Bronchial epithelial cell (primary cell): Measurements from ENCODE around the gene EPM2A. TPM values are rescaled to one million over a fixed set of nuclear protein-coding genes. Genes with fewer than 3 reads are reported as not detected.
"Not testable (repeated sequence)": the region's sequence is repeated elsewhere in the genome, so short reads cannot be mapped to it uniquely, and the experiment has no call there.

Experiments
- DNase-seq: peaks from one replicate; pipeline ENCODE4 v3.0.0-alpha.2; 2010; ENCODE audit warnings: low read depth
- FAIRE-seq: peaks from 2 replicates; lab custom pipeline; 2011; peaks lifted over from hg19 to GRCh38; lab: Jason Lieb, UNC
- H3K27me3 ChIP-seq: 2 replicates; pipeline ENCODE4 v1.5.1; 2011; ENCODE audit warnings: low read length; ENCODE audit not compliant: control insufficient read depth, insufficient read depth
- H3K36me3 ChIP-seq: 2 replicates; pipeline ENCODE4 v1.5.1; 2011; ENCODE audit warnings: low read length; ENCODE audit not compliant: control insufficient read depth, insufficient read depth
- H3K4me3 ChIP-seq: 2 replicates; pipeline ENCODE4 v1.5.1; 2011; ENCODE audit warnings: mild to moderate bottlenecking, low read depth, low read length, control low read depth
- CTCF ChIP-seq: IDR thresholded peaks from 2 replicates; pipeline ENCODE4 v1.5.1; 2011; ENCODE audit warnings: mild to moderate bottlenecking, moderate library complexity, low read length, control low read depth, inconsistent platforms; ENCODE audit not compliant: insufficient read depth, severe bottlenecking
- total RNA-seq: library from RNA; depleted of rRNA; stranded (reverse); fragments of >200 nt; gene quantifications from 2 replicates; pipeline ENCODE4 v1.2.1, GENCODE V29; 2014

Gene EPM2A
- total RNA-seq, 1 donor from 2014 or later: 3.7 TPM

- no peak overlapping the region for H3K4me3 ChIP-seq
- no peaks in the 10 kb centered on the region for H3K27me3 ChIP-seq
- DNase-seq (no peak), FAIRE-seq (no peak)
- no peaks in the 10 kb centered on the region for H3K36me3 ChIP-seq
- no peak for TF ChIP-seq CTCF
These were observed 27.9 kb downstream of the EPM2A start for GRCh38 chr6:145707397-145707796.

GRCh38 chr6:145705561-145705960 is 29.8 kb downstream of the EPM2A start:
- no peaks in the 10 kb centered on the region for H3K27me3 ChIP-seq
- no peak for FAIRE-seq
- no peak for TF ChIP-seq CTCF
- DNase-seq: peak; percentile 69
- no peaks in the 10 kb centered on the region for H3K36me3 ChIP-seq
- no peak overlapping the region for H3K4me3 ChIP-seq

GRCh38 chr6:145704143-145704781 is 31.1 kb downstream of the EPM2A start:
- no peak for TF ChIP-seq CTCF
- peak; percentile 24 for DNase-seq
- no peak for FAIRE-seq
- no peak overlapping the region for H3K4me3 ChIP-seq
- H3K27me3 ChIP-seq: no peaks in the 10 kb centered on the region
- H3K36me3 ChIP-seq: no peaks in the 10 kb centered on the region

GRCh38 chr6:145699462-145699861 is 35.9 kb downstream of the EPM2A start:
- FAIRE-seq: no peak
- no peak for TF ChIP-seq CTCF
- H3K36me3 ChIP-seq: no peaks in the 10 kb centered on the region
- no peak overlapping the region for H3K4me3 ChIP-seq
- peak; percentile 93 for DNase-seq
- no peaks in the 10 kb centered on the region for H3K27me3 ChIP-seq

GRCh38 chr6:145697401-145697800 is 37.9 kb downstream of the EPM2A start:
- not testable (repeated sequence) for DNase-seq, H3K27me3 ChIP-seq, H3K4me3 ChIP-seq, FAIRE-seq, H3K36me3 ChIP-seq

GRCh38 chr6:145694083-145694737 is 41.1 kb downstream of the EPM2A start:
- no peak for TF ChIP-seq CTCF
- no peak for FAIRE-seq
- Histone ChIP-seq H3K4me3 (no peak overlapping the region), H3K36me3 (no peaks in the 10 kb centered on the region), H3K27me3 (no peaks in the 10 kb centered on the region)
- DNase-seq: no peak
